GM23338 (cell line): ENCODE results near the gene STK17A. TPM values are rescaled to one million over a fixed set of nuclear protein-coding genes. Genes with fewer than 3 reads are reported as not detected.
"Not testable (repeated sequence)": the region's sequence is repeated elsewhere in the genome, so short reads cannot be mapped to it uniquely, and the experiment has no call there.

ENCODE experiments used
- ATAC-seq: fragments of 200-7000 bp; cut with Tn5 transposase; 3 replicates; pipeline ENCODE4 v1.9.1; 2020
- DNase-seq: peaks from one replicate; pipeline ENCODE4 v3.0.0-alpha.2; 2015; ENCODE audit warnings: low spot score
- H2AFZ ChIP-seq: fragments of 200-600 bp; sonication (generic); 2 replicates; pipeline ENCODE4 v1.8.0; 2016; ENCODE audit warnings: antibody characterized with exemption, mild to moderate bottlenecking, moderate library complexity
- H3F3A ChIP-seq: fragments of 200-600 bp; sonication (generic); replicated peaks from 2 replicates; pipeline ENCODE4 v1.8.0; 2017; ENCODE audit warnings: antibody characterized with exemption, mixed run types, low read depth
- H3K27ac ChIP-seq: fragments of 200-600 bp; sonication (generic); 2 replicates; pipeline ENCODE4 v1.6.1; 2016; ENCODE audit warnings: low read depth
- H3K27me3 ChIP-seq: fragments of 200-600 bp; sonication (generic); 2 replicates; pipeline ENCODE4 v1.8.0; 2016; ENCODE audit warnings: mild to moderate bottlenecking, mixed run types, moderate library complexity; ENCODE audit not compliant: insufficient read depth
- H3K36me3 ChIP-seq: fragments of 200-600 bp; sonication (generic); 2 replicates; pipeline ENCODE4 v1.8.0; 2016; ENCODE audit warnings: mild to moderate bottlenecking; ENCODE audit not compliant: insufficient read depth
- H3K4me1 ChIP-seq: fragments of 200-600 bp; sonication (generic); 2 replicates; pipeline ENCODE4 v1.8.0; 2016; ENCODE audit warnings: mild to moderate bottlenecking, moderate library complexity; ENCODE audit not compliant: insufficient read depth
- H3K4me2 ChIP-seq: fragments of 200-600 bp; sonication (generic); 2 replicates; pipeline ENCODE4 v1.7.1; 2017; ENCODE audit warnings: mixed run types
- H3K4me3 ChIP-seq: fragments of 200-600 bp; sonication (generic); 2 replicates; pipeline ENCODE4 v1.6.1; 2016; ENCODE audit warnings: mixed run types
- H3K79me2 ChIP-seq: fragments of 200-600 bp; sonication (generic); replicated peaks from 2 replicates; pipeline ENCODE4 v1.8.0; 2017; ENCODE audit warnings: mild to moderate bottlenecking; ENCODE audit not compliant: insufficient read depth
- H3K9me2 ChIP-seq: fragments of 200-600 bp; sonication (generic); 2 replicates; pipeline ENCODE4 v1.8.0; 2017; ENCODE audit not compliant: insufficient read depth
- H4K20me1 ChIP-seq: fragments of 200-600 bp; sonication (generic); replicated peaks from 2 replicates; pipeline ENCODE4 v1.8.0; 2017; ENCODE audit warnings: mild to moderate bottlenecking; ENCODE audit not compliant: insufficient read depth
- H3K27ac Mint-ChIP-seq: 2 replicates; pipeline ENCODE4 v1.8.0; 2020; ENCODE audit warnings: inconsistent platforms, mild to moderate bottlenecking, moderate library complexity, mixed read lengths
- H3K27me3 Mint-ChIP-seq: 3 replicates; pipeline ENCODE4 v1.8.0; 2022; ENCODE audit warnings: low read depth, mild to moderate bottlenecking, moderate library complexity, mixed read lengths, inconsistent platforms; ENCODE audit not compliant: insufficient read depth, poor library complexity
- H3K36me3 Mint-ChIP-seq: 3 replicates; pipeline ENCODE4 v1.8.0; 2021; ENCODE audit warnings: low read depth, mild to moderate bottlenecking, inconsistent platforms, moderate library complexity, mixed read lengths
- H3K4me1 Mint-ChIP-seq: 3 replicates; pipeline ENCODE4 v1.8.0; 2020; ENCODE audit warnings: mild to moderate bottlenecking, inconsistent platforms, mixed read lengths
- H3K4me3 Mint-ChIP-seq: 3 replicates; pipeline ENCODE4 v1.8.0; 2021; ENCODE audit warnings: moderate library complexity, mild to moderate bottlenecking, inconsistent platforms, mixed read lengths
- H3K9me3 Mint-ChIP-seq: 3 replicates; pipeline ENCODE4 v1.8.0; 2020; ENCODE audit warnings: moderate library complexity, mild to moderate bottlenecking, inconsistent platforms, mixed read lengths
- EZH2 ChIP-seq: fragments of 200-600 bp; sonication (generic); IDR thresholded peaks from one replicate; pipeline ENCODE4 v1.8.0; 2017; ENCODE audit warnings: antibody characterized with exemption, mild to moderate bottlenecking, low read depth; ENCODE audit not compliant: unreplicated experiment
- JUNB ChIP-seq: IDR thresholded peaks from one replicate; pipeline ENCODE4 v1.6.1; 2016; ENCODE audit warnings: antibody characterized with exemption; ENCODE audit not compliant: unreplicated experiment
- polyA plus RNA-seq: library from polyadenylated mRNA; unstranded; fragments of >200 nt; fragmentation: Nextera tagmentation; extraction: Ambion mirVana; gene quantifications from 2 replicates; pipeline ENCODE4 v1.2.1, GENCODE V29; 2016
- total RNA-seq: library from RNA; depleted of rRNA; stranded (reverse); fragments of >200 nt; shearing (Covaris generic); gene quantifications from 2 replicates; pipeline ENCODE4 v1.2.3, GENCODE V29; 2014
- TF ChIP-seq, protein P1 (sequence below): IDR thresholded peaks from one replicate; pipeline ENCODE4 v1.6.1; 2018; ENCODE audit warnings: antibody characterized with exemption; ENCODE audit not compliant: unreplicated experiment
- TF ChIP-seq, protein P2 (sequence below): IDR thresholded peaks from 2 replicates; pipeline ENCODE4 v1.6.1; 2016; ENCODE audit warnings: antibody characterized with exemption

The STK17A gene
- total and polyA plus RNA-seq, 2 experiments from 2014 or later: 21.2 to 21.8 TPM

DNA sequence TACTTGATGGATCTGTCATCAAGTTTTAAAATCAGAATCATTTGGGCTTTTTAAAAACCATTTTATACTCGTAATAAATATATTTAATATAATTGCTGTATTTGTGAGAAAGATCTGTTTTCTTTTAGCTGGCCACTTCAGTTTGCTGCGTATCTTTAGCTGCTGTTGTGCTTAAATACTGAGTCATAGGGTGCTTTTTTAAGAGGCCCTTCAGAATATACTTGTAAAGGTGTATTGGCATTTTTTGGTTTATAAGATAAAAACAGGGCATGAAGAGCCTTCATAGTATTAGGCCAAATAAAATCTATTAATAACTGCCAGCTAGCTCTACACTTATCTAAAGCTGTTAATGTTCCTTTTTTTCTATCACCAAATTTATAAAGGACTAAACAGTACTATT is 43.8 kb downstream of the STK17A start (continued):
- TF ChIP-seq, protein P1, sequence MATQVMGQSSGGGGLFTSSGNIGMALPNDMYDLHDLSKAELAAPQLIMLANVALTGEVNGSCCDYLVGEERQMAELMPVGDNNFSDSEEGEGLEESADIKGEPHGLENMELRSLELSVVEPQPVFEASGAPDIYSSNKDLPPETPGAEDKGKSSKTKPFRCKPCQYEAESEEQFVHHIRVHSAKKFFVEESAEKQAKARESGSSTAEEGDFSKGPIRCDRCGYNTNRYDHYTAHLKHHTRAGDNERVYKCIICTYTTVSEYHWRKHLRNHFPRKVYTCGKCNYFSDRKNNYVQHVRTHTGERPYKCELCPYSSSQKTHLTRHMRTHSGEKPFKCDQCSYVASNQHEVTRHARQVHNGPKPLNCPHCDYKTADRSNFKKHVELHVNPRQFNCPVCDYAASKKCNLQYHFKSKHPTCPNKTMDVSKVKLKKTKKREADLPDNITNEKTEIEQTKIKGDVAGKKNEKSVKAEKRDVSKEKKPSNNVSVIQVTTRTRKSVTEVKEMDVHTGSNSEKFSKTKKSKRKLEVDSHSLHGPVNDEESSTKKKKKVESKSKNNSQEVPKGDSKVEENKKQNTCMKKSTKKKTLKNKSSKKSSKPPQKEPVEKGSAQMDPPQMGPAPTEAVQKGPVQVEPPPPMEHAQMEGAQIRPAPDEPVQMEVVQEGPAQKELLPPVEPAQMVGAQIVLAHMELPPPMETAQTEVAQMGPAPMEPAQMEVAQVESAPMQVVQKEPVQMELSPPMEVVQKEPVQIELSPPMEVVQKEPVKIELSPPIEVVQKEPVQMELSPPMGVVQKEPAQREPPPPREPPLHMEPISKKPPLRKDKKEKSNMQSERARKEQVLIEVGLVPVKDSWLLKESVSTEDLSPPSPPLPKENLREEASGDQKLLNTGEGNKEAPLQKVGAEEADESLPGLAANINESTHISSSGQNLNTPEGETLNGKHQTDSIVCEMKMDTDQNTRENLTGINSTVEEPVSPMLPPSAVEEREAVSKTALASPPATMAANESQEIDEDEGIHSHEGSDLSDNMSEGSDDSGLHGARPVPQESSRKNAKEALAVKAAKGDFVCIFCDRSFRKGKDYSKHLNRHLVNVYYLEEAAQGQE: no peak
- TF ChIP-seq, protein P2, sequence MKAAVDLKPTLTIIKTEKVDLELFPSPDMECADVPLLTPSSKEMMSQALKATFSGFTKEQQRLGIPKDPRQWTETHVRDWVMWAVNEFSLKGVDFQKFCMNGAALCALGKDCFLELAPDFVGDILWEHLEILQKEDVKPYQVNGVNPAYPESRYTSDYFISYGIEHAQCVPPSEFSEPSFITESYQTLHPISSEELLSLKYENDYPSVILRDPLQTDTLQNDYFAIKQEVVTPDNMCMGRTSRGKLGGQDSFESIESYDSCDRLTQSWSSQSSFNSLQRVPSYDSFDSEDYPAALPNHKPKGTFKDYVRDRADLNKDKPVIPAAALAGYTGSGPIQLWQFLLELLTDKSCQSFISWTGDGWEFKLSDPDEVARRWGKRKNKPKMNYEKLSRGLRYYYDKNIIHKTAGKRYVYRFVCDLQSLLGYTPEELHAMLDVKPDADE: no peak

DNA sequence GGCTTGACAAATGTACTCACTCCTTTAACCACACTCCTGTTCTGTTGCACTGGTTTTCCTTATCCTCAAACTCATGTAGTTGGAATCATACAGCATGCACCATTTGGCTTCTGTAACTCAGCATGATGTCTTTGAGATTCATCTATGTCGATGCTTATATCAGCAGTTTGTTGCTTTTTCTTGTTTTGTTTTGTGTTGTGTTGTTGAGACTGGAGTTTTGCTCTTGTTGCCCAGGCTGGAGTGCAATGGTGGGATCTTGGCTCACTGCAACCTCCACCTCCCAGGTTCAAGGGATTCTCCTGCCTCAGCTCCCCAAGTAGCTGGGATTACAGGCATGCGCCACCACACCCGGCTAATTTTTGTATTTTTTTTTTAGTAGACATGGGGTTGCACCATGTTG is 44.9 kb downstream of the STK17A start:
- not testable (repeated sequence) for H3K9me3 Mint-ChIP-seq, H3K4me2 ChIP-seq, H3K27me3 Mint-ChIP-seq, DNase-seq, H3K4me3 ChIP-seq, H3K4me1 ChIP-seq, H3K4me1 Mint-ChIP-seq, H3K27ac ChIP-seq, H3K4me3 Mint-ChIP-seq, H3F3A ChIP-seq, H3K27me3 ChIP-seq, H3K9me2 ChIP-seq, H3K27ac Mint-ChIP-seq, ATAC-seq, H2AFZ ChIP-seq, H4K20me1 ChIP-seq, H3K79me2 ChIP-seq, H3K36me3 ChIP-seq
- H3K36me3 Mint-ChIP-seq: peaks cover 30% of the 10 kb centered on the region

DNA sequence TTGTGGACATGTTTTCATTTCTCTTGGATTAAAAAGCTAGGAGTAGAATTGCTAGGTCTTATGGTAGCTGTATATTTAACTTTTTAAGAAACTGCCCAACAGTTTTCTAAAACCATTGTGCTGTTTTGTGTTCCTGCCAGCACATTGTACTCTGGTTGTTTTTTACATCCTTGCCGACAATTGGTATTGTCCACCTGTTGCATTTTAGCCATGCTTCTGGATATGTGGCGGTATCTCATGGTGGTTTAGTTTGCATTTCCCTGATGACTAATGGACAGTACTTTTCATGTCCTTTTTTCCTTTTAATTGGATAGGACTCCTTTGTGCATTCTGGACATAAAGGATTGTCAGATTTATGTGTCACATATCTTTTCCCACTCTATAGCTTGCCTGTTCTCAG is 45.5 kb downstream of the STK17A start:
- H3K4me3 ChIP-seq: no peak overlapping the region
- no peaks in the 10 kb centered on the region for H3F3A ChIP-seq
- H3K79me2 ChIP-seq: no peaks in the 10 kb centered on the region
- Mint-ChIP-seq H3K4me1 (peaks cover 8% of the 10 kb centered on the region; the same call in 2 of the 3 replicates), H3K4me3 (no peak overlapping the region), H3K36me3 (peaks cover 32% of the 10 kb centered on the region; the same call in 2 of the 3 replicates), H3K27ac (no peak overlapping the region), H3K27me3 (peaks cover 5% of the 10 kb centered on the region), H3K9me3 (no peaks in the 10 kb centered on the region)
- TF ChIP-seq EZH2 (no peak), JUNB (no peak)
- no peak overlapping the region for H2AFZ ChIP-seq
- H3K27me3 ChIP-seq: no peaks in the 10 kb centered on the region
- H3K4me2 ChIP-seq: no peak overlapping the region
- peaks cover 7% of the 10 kb centered on the region; the same call in 1 of the 2 replicates for H3K36me3 ChIP-seq
- H3K9me2 ChIP-seq: no peaks in the 10 kb centered on the region
- ATAC-seq (no peak), DNase-seq (no peak)
- no peak overlapping the region for H3K27ac ChIP-seq
- peaks cover 7% of the 10 kb centered on the region for H3K4me1 ChIP-seq
- no peaks in the 10 kb centered on the region for H4K20me1 ChIP-seq
